H1 (cell line): ENCODE measurements around the gene CNTN5. TPM values are rescaled to one million over a fixed set of nuclear protein-coding genes. Genes with fewer than 3 reads are reported as not detected.

ENCODE experiments used
- CTCF ChIA-PET: fragments of 300-600 bp; sonication (Branson Sonifier 250); formaldehyde crosslinking; loops from one replicate; lab custom pipeline; 2021; ENCODE audit not compliant: partially characterized antibody; lab: Charles Lee
- POLR2A ChIA-PET: fragments of 300-600 bp; sonication (Branson Sonifier 250); formaldehyde crosslinking; loops from one replicate; lab custom pipeline; 2021; ENCODE audit warnings: inconsistent platforms; ENCODE audit not compliant: partially characterized antibody; lab: Charles Lee
- DNase-seq, 2 experiments: peaks; one replicate each; pipeline versions ENCODE4 v3.0.0 to v3.0.0-alpha.2; 2010 to 2022; ENCODE audit warnings: low spot score in 2 of 2, low read depth in 1 of 2, mixed read lengths in 1 of 2
- FAIRE-seq: peaks from 2 replicates; lab custom pipeline; 2011; peaks lifted over from hg19 to GRCh38; lab: Jason Lieb, UNC
- H2AFZ ChIP-seq: 2 replicates; pipeline ENCODE4 v1.8.1; 2012; ENCODE audit warnings: low read length, inconsistent platforms
- H2AK5ac ChIP-seq: 2 replicates; pipeline ENCODE4 v1.6.1; 2013; ENCODE audit warnings: low read depth, low read length
- H2BK120ac ChIP-seq: replicated peaks from 2 replicates; pipeline ENCODE3; 2013; ENCODE audit warnings: low read depth, low read length, inconsistent platforms
- H2BK12ac ChIP-seq: 2 replicates; pipeline ENCODE4 v1.6.1; 2013; ENCODE audit warnings: low read depth, low read length
- H2BK15ac ChIP-seq: 2 replicates; pipeline ENCODE4 v1.6.1; 2013; ENCODE audit warnings: low read length
- H2BK20ac ChIP-seq: 2 replicates; pipeline ENCODE4 v1.6.1; 2013; ENCODE audit warnings: low read length
- H2BK5ac ChIP-seq: 2 replicates; pipeline ENCODE4 v1.6.1; 2013; ENCODE audit warnings: low read depth, low read length
- H3K14ac ChIP-seq: 2 replicates; pipeline ENCODE4 v1.6.1; 2013; ENCODE audit warnings: inconsistent platforms; ENCODE audit not compliant: insufficient read length
- H3K18ac ChIP-seq: 2 replicates; pipeline ENCODE4 v1.6.1; 2013; ENCODE audit warnings: low read length; ENCODE audit errors: extremely low read depth
- H3K23ac ChIP-seq: 2 replicates; pipeline ENCODE4 v1.6.1; 2013; ENCODE audit warnings: inconsistent platforms; ENCODE audit not compliant: insufficient read length
- H3K23me2 ChIP-seq: 2 replicates; pipeline ENCODE4 v1.6.1; 2013; ENCODE audit warnings: low read depth, low read length
- H3K27ac ChIP-seq: 2 replicates; pipeline ENCODE4 v1.6.1; 2011; ENCODE audit warnings: low read depth, low read length, inconsistent platforms
- H3K27me3 ChIP-seq, 4 experiments: replicated peaks in 1 of 4; 1 replicate in 1 of 4; 2 replicates in 3 of 4; pipeline versions ENCODE4 v1.6.1 to v1.8.1; 2011 to 2013; ENCODE audit warnings: low read length in 3 of 4, mild to moderate bottlenecking in 3 of 4, inconsistent platforms in 2 of 4, mixed read lengths in 2 of 4, moderate library complexity in 1 of 4; ENCODE audit not compliant: control insufficient read depth in 3 of 4, insufficient read depth in 3 of 4; ENCODE audit errors: extremely low read depth in 1 of 4
- H3K36me3 ChIP-seq, 4 experiments: 2 replicates each; pipeline versions ENCODE4 v1.6.1 to v1.8.1; 2011 to 2013; ENCODE audit warnings: mild to moderate bottlenecking in 4 of 4, low read length in 3 of 4, moderate library complexity in 2 of 4, control low read depth in 1 of 4, inconsistent platforms in 1 of 4; ENCODE audit not compliant: insufficient read depth in 4 of 4, control insufficient read depth in 2 of 4
- H3K4ac ChIP-seq: replicated peaks from 2 replicates; pipeline ENCODE3; 2013; ENCODE audit warnings: low read length, low read depth, mixed read lengths, inconsistent platforms; ENCODE audit not compliant: insufficient read length
- H3K4me1 ChIP-seq, 4 experiments: replicated peaks in 1 of 4; 1 replicate in 1 of 4; 2 replicates in 3 of 4; pipeline versions ENCODE4 v1.6.1 to v1.8.1; 2011 to 2013; ENCODE audit warnings: low read length in 3 of 4, inconsistent platforms in 2 of 4, mixed read lengths in 1 of 4; ENCODE audit not compliant: insufficient read depth in 4 of 4, control insufficient read depth in 3 of 4
- H3K4me2 ChIP-seq, 2 experiments: 2 replicates each; pipeline versions ENCODE4 v1.6.1 to v1.8.1; 2011 to 2013; ENCODE audit warnings: low read depth in 2 of 2, low read length in 2 of 2, control low read depth in 1 of 2, inconsistent platforms in 1 of 2, mild to moderate bottlenecking in 1 of 2; ENCODE audit not compliant: insufficient read depth in 1 of 2
- H3K4me3 ChIP-seq, 4 experiments: fragments of 200-600, 300-600 bp in 1 of 4; sonication (generic), shearing (Covaris generic), sonication (Bioruptor Twin) in 1 of 4; 2 replicates each; pipeline versions ENCODE4 v1.5.1 to v1.8.1; 2011 to 2016; ENCODE audit warnings: low read length in 4 of 4, low read depth in 3 of 4, control low read depth in 2 of 4, inconsistent platforms in 2 of 4, mild to moderate bottlenecking in 2 of 4, mixed read lengths in 1 of 4, moderate library complexity in 1 of 4; ENCODE audit not compliant: insufficient read depth in 2 of 4; ENCODE audit errors: extremely low read depth in 1 of 4
- H3K56ac ChIP-seq: replicated peaks from 2 replicates; pipeline ENCODE3; 2013; ENCODE audit warnings: low read depth, mild to moderate bottlenecking, mixed read lengths, low read length, inconsistent platforms; ENCODE audit not compliant: insufficient read length
- H3K79me1 ChIP-seq: 2 replicates; pipeline ENCODE4 v1.6.1; 2013; ENCODE audit warnings: low read depth, low read length, control low read depth
- H3K79me2 ChIP-seq, 2 experiments: 2 replicates each; pipeline versions ENCODE4 v1.6.1 to v1.8.1; 2012 to 2013; ENCODE audit warnings: low read length in 2 of 2, mild to moderate bottlenecking in 2 of 2, inconsistent platforms in 1 of 2; ENCODE audit not compliant: insufficient read depth in 2 of 2, control insufficient read depth in 1 of 2
- H3K9ac ChIP-seq, 4 experiments: replicated peaks in 1 of 4; 1 replicate in 1 of 4; 2 replicates in 3 of 4; pipeline versions ENCODE4 v1.6.1 to v1.8.1; 2011 to 2013; ENCODE audit warnings: low read depth in 3 of 4, low read length in 3 of 4, control low read depth in 2 of 4, mild to moderate bottlenecking in 2 of 4, moderate library complexity in 2 of 4, inconsistent platforms in 1 of 4; ENCODE audit errors: extremely low read depth in 1 of 4
- H3K9me3 ChIP-seq, 2 experiments: 2 replicates each; pipeline versions ENCODE4 v1.6.1 to v1.8.1; 2012 to 2013; ENCODE audit warnings: mild to moderate bottlenecking in 2 of 2, moderate library complexity in 2 of 2, control low read depth in 1 of 2, inconsistent platforms in 1 of 2, low read depth in 1 of 2, low read length in 1 of 2, mixed read lengths in 1 of 2; ENCODE audit not compliant: insufficient read depth in 2 of 2
- H4K20me1 ChIP-seq, 2 experiments: replicated peaks in 1 of 2; 2 replicates each; pipeline versions ENCODE3 to v1.8.1; 2011 to 2013; ENCODE audit warnings: inconsistent platforms in 2 of 2, low read length in 2 of 2, mild to moderate bottlenecking in 1 of 2; ENCODE audit not compliant: insufficient read depth in 2 of 2, control insufficient read depth in 1 of 2
- H4K5ac ChIP-seq: 2 replicates; pipeline ENCODE4 v1.6.1; 2013; ENCODE audit warnings: low read length, low read depth, mixed read lengths, inconsistent platforms; ENCODE audit not compliant: insufficient read length
- H4K8ac ChIP-seq: 2 replicates; pipeline ENCODE4 v1.8.0; 2013; ENCODE audit warnings: mild to moderate bottlenecking, moderate library complexity, low read length, inconsistent platforms; ENCODE audit not compliant: insufficient read depth; ENCODE audit errors: extremely low read depth
- H4K91ac ChIP-seq: replicated peaks from 2 replicates; pipeline ENCODE3; 2013; ENCODE audit warnings: low read length, mixed read lengths, inconsistent platforms; ENCODE audit not compliant: insufficient read length
- CHD2 ChIP-seq: IDR thresholded peaks from 2 replicates; pipeline ENCODE4 v1.6.1; 2012; ENCODE audit warnings: low read length, improper control_type of control experiment
- EGR1 ChIP-seq: IDR thresholded peaks from 2 replicates; pipeline ENCODE4 v1.6.1; 2011; ENCODE audit warnings: low read depth, low read length, borderline replicate concordance
- HDAC2 ChIP-seq, 2 experiments: fragments of 300-600 bp in 1 of 2; sonication (generic) in 1 of 2; IDR thresholded peaks; 2 replicates each; pipeline ENCODE4 v1.6.1; 2011 to 2012; ENCODE audit warnings: low read depth in 2 of 2, low read length in 2 of 2, mild to moderate bottlenecking in 2 of 2, moderate library complexity in 2 of 2, borderline replicate concordance in 1 of 2, inconsistent platforms in 1 of 2
- JUN ChIP-seq: IDR thresholded peaks from 2 replicates; pipeline ENCODE4 v1.6.1; 2011; ENCODE audit warnings: low read depth, mild to moderate bottlenecking, improper control_type of control experiment, low read length
- JUND ChIP-seq: IDR thresholded peaks from 2 replicates; pipeline ENCODE4 v1.6.1; 2011; ENCODE audit warnings: mild to moderate bottlenecking, improper control_type of control experiment, low read length
- NANOG ChIP-seq: IDR thresholded peaks from 2 replicates; pipeline ENCODE4 v1.6.1; 2011; ENCODE audit warnings: low read length, low read depth, mild to moderate bottlenecking, inconsistent platforms; ENCODE audit not compliant: insufficient read depth, poor library complexity, severe bottlenecking
- RBBP5 ChIP-seq: IDR thresholded peaks from 2 replicates; pipeline ENCODE4 v1.7.1; 2012; ENCODE audit warnings: low read depth, mild to moderate bottlenecking, inconsistent platforms, low read length, moderate library complexity, borderline replicate concordance
- RNF2 ChIP-seq: fragments of 200-900, 300-1000 bp; sonication (generic); IDR thresholded peaks from 2 replicates; pipeline ENCODE4 v1.7.1; 2016; ENCODE audit warnings: borderline replicate concordance, low read depth, mild to moderate bottlenecking, antibody characterized with exemption, low read length; ENCODE audit not compliant: poor library complexity, severe bottlenecking; ENCODE audit errors: missing control alignments
- TBP ChIP-seq: IDR thresholded peaks from 2 replicates; pipeline ENCODE4 v1.6.1; 2011; ENCODE audit warnings: low read depth, low read length, improper control_type of control experiment
- ZNF274 ChIP-seq: IDR thresholded peaks from 2 replicates; pipeline ENCODE4 v1.7.0; 2012; ENCODE audit warnings: low read length, borderline replicate concordance; ENCODE audit errors: extremely low read depth
- WGBS, 2 experiments: shearing (Covaris generic) in 1 of 2; methylation state at CpG; one replicate each; pipeline versions ENCODE4 v1.1.6 to v1.1.7; 2013 to 2015; ENCODE audit warnings: low lambda C conversion rate in 2 of 2, mixed read lengths in 2 of 2, inconsistent platforms in 1 of 2, low coverage in 1 of 2, missing lambda C conversion rate in 1 of 2; ENCODE audit not compliant: insufficient replicate concordance in 2 of 2, insufficient coverage in 1 of 2, insufficient read length in 1 of 2; ENCODE audit errors: extremely low coverage in 1 of 2, missing lambda C conversion rate in 1 of 2; 5-methylcytosine and 5-hydroxymethylcytosine counted together
- polyA plus RNA-seq, 7 experiments: library from polyadenylated mRNA; depleted of rRNA in 3 of 7; stranded (reverse) in 5 of 7; unstranded in 2 of 7; fragments of >200 nt in 5 of 7; fragments of 200-250 nt in 2 of 7; gene quantifications; 1 replicate in 5 of 7; 2 replicates in 1 of 7; 4 replicates in 1 of 7; pipeline versions ENCODE4 v1.2.1 to v1.2.3, GENCODE V29; 2011 to 2013; ENCODE audit warnings: missing spikeins in 2 of 7, mixed read lengths in 2 of 7
- total RNA-seq: library from RNA; stranded (reverse); fragmentation: NEBNext Ultra II Directional; extraction: Animal tissue kit (Norgen Biotek cat#: 25700); gene quantifications from 2 replicates; pipeline ENCODE4 v1.2.1, GENCODE V29; 2021
- TF ChIP-seq, protein P1 (sequence below), 3 experiments: IDR thresholded peaks; 1 replicate in 2 of 3; 2 replicates in 1 of 3; pipeline versions ENCODE4 v1.5.1 to v1.6.1; 2011; ENCODE audit warnings: low read length in 3 of 3, mild to moderate bottlenecking in 3 of 3, inconsistent platforms in 2 of 3, low read depth in 1 of 3, moderate library complexity in 1 of 3; ENCODE audit not compliant: insufficient read depth in 1 of 3; ENCODE audit errors: control extremely low read depth in 1 of 3

CNTN5 gene
- total and polyA plus RNA-seq, 2 of the 8 experiments (the other 6 are each of a cell fraction or from before 2014, with no cell fraction given) = not detected

DNA sequence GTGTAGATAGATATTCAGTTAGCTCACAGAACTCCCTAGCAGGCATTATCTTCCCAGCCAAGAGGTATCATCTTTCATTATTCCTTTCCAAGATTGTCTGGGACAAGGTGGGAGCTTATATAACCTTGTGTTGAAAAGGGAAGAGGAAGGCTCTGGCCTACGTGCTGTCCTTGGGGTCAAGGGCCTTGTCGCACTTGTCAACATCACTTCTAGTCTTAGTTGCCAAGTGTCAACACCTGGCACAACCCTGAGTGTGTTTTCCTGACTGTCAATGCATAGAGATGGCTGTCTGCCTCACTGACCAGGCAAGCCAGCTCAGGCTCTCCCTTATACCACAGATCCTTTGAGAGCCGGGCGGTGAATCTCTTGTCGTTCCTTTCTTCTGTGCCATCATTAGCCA, 331.9 kb downstream of the CNTN5 start:
- Histone ChIP-seq H4K20me1 (no peaks in the 10 kb centered on the region), H3K4me2 (no peak overlapping the region), H3K56ac (no peak overlapping the region), H3K4ac (no peak overlapping the region), H2AFZ (0 out of 2 replicates have a peak overlapping the region, but pooled peaks have one; percentile 32), H3K23me2 (no peaks in the 10 kb centered on the region; the same call in 1 of the 2 replicates), H3K79me2 (no peaks in the 10 kb centered on the region), H3K9me3 (no peaks in the 10 kb centered on the region), H4K5ac (no peak overlapping the region), H3K23ac (no peak overlapping the region), H4K91ac (no peak overlapping the region), H3K27me3 (no peaks in the 10 kb centered on the region), H3K4me1 (no peaks in the 10 kb centered on the region), H3K4me3 (no peak overlapping the region), H3K9ac (no peak overlapping the region), H3K79me1 (no peaks in the 10 kb centered on the region), H2BK15ac (no peak overlapping the region), H2BK120ac (no peak overlapping the region), H3K27ac (no peak overlapping the region), H2AK5ac (no peak overlapping the region; the same call in 1 of the 2 replicates), H3K14ac (no peak overlapping the region), H2BK5ac (no peak overlapping the region), H2BK12ac (no peak overlapping the region), H4K8ac (no peak overlapping the region), H3K18ac (no peak overlapping the region), H3K36me3 (no peaks in the 10 kb centered on the region), H2BK20ac (no peak overlapping the region)
- DNase-seq (no peak), FAIRE-seq (no peak)
- ChIA-PET CTCF (no interaction called here), POLR2A (no interaction called here)
- 96% methylated on average over 5 of the region's 5 CpGs; no CpG with 5 or more reads in 1 of the 2 experiments for WGBS, 2 experiments
- TF ChIP-seq NANOG (no peak), CHD2 (no peak), JUN (no peak), EGR1 (no peak), HDAC2 (IDR thresholded peaks at IDR 0.05; ENCODE audit: borderline replicate concordance in 1 of 2, low read depth in 2 of 2, low read length in 2 of 2) (no peak), JUND (no peak), TBP (no peak), ZNF274 (no peak), RBBP5 (no peak), RNF2 (no peak)
- TF ChIP-seq, protein P1, sequence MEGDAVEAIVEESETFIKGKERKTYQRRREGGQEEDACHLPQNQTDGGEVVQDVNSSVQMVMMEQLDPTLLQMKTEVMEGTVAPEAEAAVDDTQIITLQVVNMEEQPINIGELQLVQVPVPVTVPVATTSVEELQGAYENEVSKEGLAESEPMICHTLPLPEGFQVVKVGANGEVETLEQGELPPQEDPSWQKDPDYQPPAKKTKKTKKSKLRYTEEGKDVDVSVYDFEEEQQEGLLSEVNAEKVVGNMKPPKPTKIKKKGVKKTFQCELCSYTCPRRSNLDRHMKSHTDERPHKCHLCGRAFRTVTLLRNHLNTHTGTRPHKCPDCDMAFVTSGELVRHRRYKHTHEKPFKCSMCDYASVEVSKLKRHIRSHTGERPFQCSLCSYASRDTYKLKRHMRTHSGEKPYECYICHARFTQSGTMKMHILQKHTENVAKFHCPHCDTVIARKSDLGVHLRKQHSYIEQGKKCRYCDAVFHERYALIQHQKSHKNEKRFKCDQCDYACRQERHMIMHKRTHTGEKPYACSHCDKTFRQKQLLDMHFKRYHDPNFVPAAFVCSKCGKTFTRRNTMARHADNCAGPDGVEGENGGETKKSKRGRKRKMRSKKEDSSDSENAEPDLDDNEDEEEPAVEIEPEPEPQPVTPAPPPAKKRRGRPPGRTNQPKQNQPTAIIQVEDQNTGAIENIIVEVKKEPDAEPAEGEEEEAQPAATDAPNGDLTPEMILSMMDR (IDR thresholded peaks at IDR 0.05; ENCODE audit: control extremely low read depth in 1 of 3, insufficient read depth in 1 of 3, low read depth in 1 of 3, low read length in 3 of 3) = no peak
